ENCODE results near the gene ZNF175. TPM values are rescaled to one million over a fixed set of nuclear protein-coding genes. Genes with fewer than 3 reads are reported as not detected.

The ZNF175 gene
- total RNA-seq, 1 donor from 2014 or later: 7.3 TPM

DNA sequence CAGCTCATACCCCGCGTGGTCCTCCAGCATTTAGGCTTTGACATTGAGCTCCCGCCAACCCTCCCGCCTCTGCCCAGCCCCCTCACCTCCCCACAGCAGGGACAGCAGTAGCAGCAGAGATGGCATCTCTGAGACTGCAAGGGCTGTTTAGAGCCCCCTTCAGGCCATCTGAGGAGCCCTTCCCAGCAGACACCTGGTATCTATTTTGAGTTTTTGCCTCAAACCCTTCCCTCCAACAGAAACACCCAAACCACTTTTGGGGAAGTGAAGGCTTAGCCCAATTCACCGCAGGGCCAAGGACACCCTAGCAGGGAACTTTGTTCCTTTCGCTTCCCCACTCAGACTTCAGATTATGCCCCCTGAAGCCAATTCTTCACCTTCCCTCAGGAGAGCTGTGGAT is 6.3 kb upstream of the ZNF175 start:
- intact Hi-C loops (cut with micrococcal nuclease): no loop called here
- no peak overlapping the region for H3K4me3 ChIP-seq
- TF ChIP-seq, protein P1, sequence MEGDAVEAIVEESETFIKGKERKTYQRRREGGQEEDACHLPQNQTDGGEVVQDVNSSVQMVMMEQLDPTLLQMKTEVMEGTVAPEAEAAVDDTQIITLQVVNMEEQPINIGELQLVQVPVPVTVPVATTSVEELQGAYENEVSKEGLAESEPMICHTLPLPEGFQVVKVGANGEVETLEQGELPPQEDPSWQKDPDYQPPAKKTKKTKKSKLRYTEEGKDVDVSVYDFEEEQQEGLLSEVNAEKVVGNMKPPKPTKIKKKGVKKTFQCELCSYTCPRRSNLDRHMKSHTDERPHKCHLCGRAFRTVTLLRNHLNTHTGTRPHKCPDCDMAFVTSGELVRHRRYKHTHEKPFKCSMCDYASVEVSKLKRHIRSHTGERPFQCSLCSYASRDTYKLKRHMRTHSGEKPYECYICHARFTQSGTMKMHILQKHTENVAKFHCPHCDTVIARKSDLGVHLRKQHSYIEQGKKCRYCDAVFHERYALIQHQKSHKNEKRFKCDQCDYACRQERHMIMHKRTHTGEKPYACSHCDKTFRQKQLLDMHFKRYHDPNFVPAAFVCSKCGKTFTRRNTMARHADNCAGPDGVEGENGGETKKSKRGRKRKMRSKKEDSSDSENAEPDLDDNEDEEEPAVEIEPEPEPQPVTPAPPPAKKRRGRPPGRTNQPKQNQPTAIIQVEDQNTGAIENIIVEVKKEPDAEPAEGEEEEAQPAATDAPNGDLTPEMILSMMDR (IDR thresholded peaks at IDR 0.05; ENCODE audit: borderline replicate concordance): no peak

DNA sequence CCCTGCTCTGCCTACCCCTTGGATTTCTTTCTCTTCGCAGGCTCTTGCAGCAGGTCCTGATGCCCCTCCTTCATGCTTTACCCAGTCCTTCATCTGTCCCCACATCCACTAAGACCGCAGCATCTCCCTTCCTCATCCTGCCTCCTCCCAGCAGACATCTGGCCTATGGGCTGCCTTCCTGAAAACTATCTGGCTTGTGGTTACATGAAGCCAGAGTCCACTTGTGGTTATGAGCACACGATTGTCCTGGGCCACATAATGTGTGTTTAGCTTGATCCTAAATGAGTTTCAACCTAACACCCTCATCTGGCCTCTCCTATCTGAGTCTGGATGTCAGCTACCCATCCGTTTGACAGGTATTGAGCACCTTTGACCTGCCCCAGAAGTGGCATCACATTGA is 5.5 kb upstream of the ZNF175 start:
- no peak for DNase-seq

More for the DNA sequence above, 6.3 kb upstream of the ZNF175 start:
- DNase-seq: no peak
- H3K9me3 ChIP-seq (replicated peaks): no peaks in the 10 kb centered on the region
- H3K36me3 ChIP-seq: no peaks in the 10 kb centered on the region
- peaks cover 82% of the 10 kb centered on the region for H3K27me3 ChIP-seq (ENCODE audit: low read depth)
- no peak overlapping the region for H3K27ac ChIP-seq (replicated peaks)
- no peaks in the 10 kb centered on the region for H3K4me1 ChIP-seq

DNA sequence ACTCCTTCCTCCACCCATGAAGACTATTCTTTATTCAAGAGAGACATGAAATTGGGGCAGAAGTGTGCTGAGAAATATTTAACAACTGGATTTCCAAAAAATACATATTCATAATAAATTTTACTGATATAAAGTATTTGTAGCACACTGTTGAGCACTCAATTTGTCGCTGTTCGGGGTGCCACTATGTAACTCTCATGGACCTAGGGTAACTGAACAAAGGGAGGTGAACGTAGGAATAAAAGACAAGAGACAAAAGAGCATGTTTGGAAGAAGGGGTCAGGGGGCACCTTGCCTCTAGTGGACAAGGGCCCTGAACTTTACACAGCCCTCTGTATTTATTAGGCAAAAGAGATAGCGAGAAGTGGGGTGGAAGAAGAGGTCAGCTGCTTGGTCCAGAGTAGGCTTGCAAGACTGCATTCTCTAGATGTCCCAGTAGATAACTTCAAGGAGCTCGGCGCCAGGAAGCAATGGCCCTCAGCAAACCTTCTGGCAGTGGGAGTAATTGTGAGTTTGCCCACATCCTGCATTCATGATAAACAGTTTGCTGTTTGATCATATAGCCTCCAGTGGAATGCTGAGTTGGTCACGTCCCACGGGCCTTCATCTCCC is 4.5 kb upstream of the ZNF175 start:
- H3K4me3 ChIP-seq: no peak overlapping the region
- no peaks in the 10 kb centered on the region for H3K36me3 ChIP-seq
- peaks cover 3% of the 10 kb centered on the region for H3K4me1 ChIP-seq
- intact Hi-C loops (cut with micrococcal nuclease): no loop called here
- peaks cover 64% of the 10 kb centered on the region for H3K27me3 ChIP-seq (ENCODE audit: low read depth)
- TF ChIP-seq, protein P1 (IDR thresholded peaks at IDR 0.05; ENCODE audit: borderline replicate concordance): no peak
- no peak for DNase-seq
- no peak overlapping the region for H3K27ac ChIP-seq (replicated peaks)
- no peaks in the 10 kb centered on the region for H3K9me3 ChIP-seq (replicated peaks)

More for the DNA sequence above, 5.5 kb upstream of the ZNF175 start:
- H3K36me3 ChIP-seq: no peaks in the 10 kb centered on the region
- TF ChIP-seq, protein P1 (IDR thresholded peaks at IDR 0.05; ENCODE audit: borderline replicate concordance): no peak
- H3K27me3 ChIP-seq (ENCODE audit: low read depth): peaks cover 74% of the 10 kb centered on the region
- no peaks in the 10 kb centered on the region for H3K9me3 ChIP-seq (replicated peaks)
- no peak overlapping the region for H3K4me3 ChIP-seq
- no peak overlapping the region for H3K27ac ChIP-seq (replicated peaks)
- no peaks in the 10 kb centered on the region for H3K4me1 ChIP-seq
- intact Hi-C loops (cut with micrococcal nuclease): no loop called here

DNA sequence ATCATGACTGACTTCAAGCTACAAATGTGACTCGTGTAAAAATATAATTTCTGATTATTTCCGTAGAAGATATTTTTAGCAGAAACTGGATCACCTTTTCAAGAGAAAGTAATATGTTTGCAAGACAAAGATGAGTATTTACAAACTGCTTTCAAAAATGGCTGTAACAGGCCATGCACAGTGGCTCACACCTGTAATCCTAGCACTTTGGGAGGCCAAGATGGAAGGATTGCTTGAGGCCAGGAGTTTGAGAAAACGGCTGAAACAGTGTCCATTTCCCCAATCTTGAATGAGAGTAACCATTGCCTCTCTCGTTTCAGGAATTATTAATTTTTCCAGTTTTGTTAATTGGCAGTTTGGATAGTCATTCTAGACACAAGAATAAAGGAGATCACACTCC is 3.5 kb upstream of the ZNF175 start:
- no peak overlapping the region for H3K27ac ChIP-seq (replicated peaks)
- H3K36me3 ChIP-seq: no peaks in the 10 kb centered on the region
- peaks cover 13% of the 10 kb centered on the region for H3K4me1 ChIP-seq
- peaks cover 56% of the 10 kb centered on the region for H3K27me3 ChIP-seq (ENCODE audit: low read depth)
- H3K4me3 ChIP-seq: no peak overlapping the region
- DNase-seq: no peak
- TF ChIP-seq, protein P1 (IDR thresholded peaks at IDR 0.05; ENCODE audit: borderline replicate concordance): no peak
- intact Hi-C loops (cut with micrococcal nuclease): no loop called here
- no peaks in the 10 kb centered on the region for H3K9me3 ChIP-seq (replicated peaks)

DNA sequence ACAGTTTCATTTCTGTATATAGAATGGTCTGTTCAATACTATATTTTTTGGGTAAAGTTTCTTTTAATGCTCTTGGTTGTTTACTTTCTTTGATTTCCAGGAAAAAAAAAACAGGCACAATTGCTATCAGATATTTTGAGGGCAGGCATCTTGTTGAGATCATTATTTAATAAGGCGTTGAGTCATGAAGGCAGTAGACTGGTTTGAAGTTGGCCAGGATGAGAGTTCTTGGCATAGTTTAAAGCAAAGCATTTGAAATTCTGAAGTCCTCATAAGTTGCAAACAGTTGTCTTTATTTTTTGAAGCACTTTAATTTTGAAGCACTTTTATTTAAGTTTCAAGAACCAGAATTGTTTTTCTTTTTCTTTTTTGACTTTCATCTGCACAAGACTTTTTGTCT is 2.6 kb upstream of the ZNF175 start:
- TF ChIP-seq, protein P1 (IDR thresholded peaks at IDR 0.05; ENCODE audit: borderline replicate concordance): no peak
- DNase-seq: no peak
- H3K4me3 ChIP-seq: no peak overlapping the region
- peaks cover 22% of the 10 kb centered on the region for H3K4me1 ChIP-seq
- no peak overlapping the region for H3K27ac ChIP-seq (replicated peaks)
- H3K27me3 ChIP-seq (ENCODE audit: low read depth): peaks cover 48% of the 10 kb centered on the region
- intact Hi-C loops (cut with micrococcal nuclease): no loop called here
- H3K9me3 ChIP-seq (replicated peaks): no peaks in the 10 kb centered on the region
- peaks cover 5% of the 10 kb centered on the region for H3K36me3 ChIP-seq
